ENCODE results near the gene LAIR1. TPM values are rescaled to one million over a fixed set of nuclear protein-coding genes. Genes with fewer than 3 reads are reported as not detected.

LAIR1 gene
- total RNA-seq, 1 donor from 2014 or later: 0.92 TPM

- no peaks in the 10 kb centered on the region for H3K36me3 Mint-ChIP-seq
- peaks cover 10% of the 10 kb centered on the region for H3K27me3 Mint-ChIP-seq (ENCODE audit: low read depth)
- H3K4me1 Mint-ChIP-seq: no peaks in the 10 kb centered on the region
- no peak overlapping the region for H3K4me3 Mint-ChIP-seq
- no peak overlapping the region for H3K27ac Mint-ChIP-seq
- DNase-seq (ENCODE audit: low spot score in 2 of 2, unreplicated experiment in 2 of 2): no peak
- H3K9me3 Mint-ChIP-seq: peaks cover 7% of the 10 kb centered on the region
- TF ChIP-seq CTCF (IDR thresholded peaks at IDR 0.05; ENCODE audit: unreplicated experiment): no peak
Observed at GRCh38 chr19:54311486-54311885, 53.2 kb downstream of the LAIR1 start.

GRCh38 chr19:54310543-54310942 is 54.2 kb downstream of the LAIR1 start:
- peaks cover 7% of the 10 kb centered on the region for H3K9me3 Mint-ChIP-seq
- H3K36me3 Mint-ChIP-seq: no peaks in the 10 kb centered on the region
- no peak overlapping the region for H3K27ac Mint-ChIP-seq
- peaks cover 6% of the 10 kb centered on the region for H3K27me3 Mint-ChIP-seq (ENCODE audit: low read depth)
- no peak overlapping the region for H3K4me3 Mint-ChIP-seq
- H3K4me1 Mint-ChIP-seq: no peaks in the 10 kb centered on the region
- TF ChIP-seq CTCF (IDR thresholded peaks at IDR 0.05; ENCODE audit: unreplicated experiment): no peak
- DNase-seq (ENCODE audit: low spot score in 2 of 2, unreplicated experiment in 2 of 2): no peak

GRCh38 chr19:54309811-54310210 is 54.9 kb downstream of the LAIR1 start:
- no peaks in the 10 kb centered on the region for H3K4me1 Mint-ChIP-seq
- TF ChIP-seq CTCF (IDR thresholded peaks at IDR 0.05; ENCODE audit: unreplicated experiment): no peak
- no peak for DNase-seq (ENCODE audit: low spot score in 2 of 2, unreplicated experiment in 2 of 2)
- H3K9me3 Mint-ChIP-seq: peaks cover 10% of the 10 kb centered on the region
- H3K4me3 Mint-ChIP-seq: no peak overlapping the region
- H3K27me3 Mint-ChIP-seq (ENCODE audit: low read depth): peaks cover 6% of the 10 kb centered on the region
- H3K36me3 Mint-ChIP-seq: no peaks in the 10 kb centered on the region
- H3K27ac Mint-ChIP-seq: no peak overlapping the region

- Mint-ChIP-seq H3K36me3 (no peaks in the 10 kb centered on the region), H3K9me3 (peaks cover 13% of the 10 kb centered on the region), H3K27me3 (ENCODE audit: low read depth) (peaks cover 5% of the 10 kb centered on the region), H3K27ac (no peak overlapping the region), H3K4me1 (no peaks in the 10 kb centered on the region), H3K4me3 (no peak overlapping the region)
- no peak for TF ChIP-seq CTCF (IDR thresholded peaks at IDR 0.05; ENCODE audit: unreplicated experiment)
- DNase-seq (ENCODE audit: low spot score in 2 of 2, unreplicated experiment in 2 of 2): no peak
Observed at GRCh38 chr19:54307389-54308020, 57.2 kb downstream of the LAIR1 start.

GRCh38 chr19:54305141-54305540 is 59.6 kb downstream of the LAIR1 start:
- DNase-seq (ENCODE audit: low spot score in 2 of 2, unreplicated experiment in 2 of 2): no peak
- peaks cover 18% of the 10 kb centered on the region for H3K27me3 Mint-ChIP-seq (ENCODE audit: low read depth)
- H3K27ac Mint-ChIP-seq: no peak overlapping the region
- no peaks in the 10 kb centered on the region for H3K4me1 Mint-ChIP-seq
- H3K4me3 Mint-ChIP-seq: no peak overlapping the region
- no peaks in the 10 kb centered on the region for H3K36me3 Mint-ChIP-seq
- TF ChIP-seq CTCF (IDR thresholded peaks at IDR 0.05; ENCODE audit: unreplicated experiment): no peak
- peaks cover 13% of the 10 kb centered on the region for H3K9me3 Mint-ChIP-seq

GRCh38 chr19:54302257-54302656 is 62.5 kb downstream of the LAIR1 start:
- Mint-ChIP-seq H3K9me3 (peaks cover 13% of the 10 kb centered on the region), H3K27ac (no peak overlapping the region)
- no peak for DNase-seq (ENCODE audit: low spot score in 2 of 2, unreplicated experiment in 2 of 2)

More at GRCh38 chr19:54302257-54302656, 62.5 kb downstream of the LAIR1 start:
- Mint-ChIP-seq H3K4me3 (no peak overlapping the region), H3K27me3 (ENCODE audit: low read depth) (peaks cover 31% of the 10 kb centered on the region), H3K36me3 (no peaks in the 10 kb centered on the region), H3K4me1 (no peaks in the 10 kb centered on the region)
- TF ChIP-seq CTCF (IDR thresholded peaks at IDR 0.05; ENCODE audit: unreplicated experiment): no peak

All from mesothelial cell of epicardium (in vitro differentiated cells).